Stromal cell of bone marrow (primary cell): ENCODE results near the gene PRRT4.

Experiments
- DNase-seq: peaks from one replicate; pipeline ENCODE4 v3.0.0-alpha.2; 2012; ENCODE audit warnings: low read depth

Gene PRRT4

GRCh38 chr7:128361411-128362379 lies at the start of gene PRRT4:
TSS of gene PRRT4 (minus strand) at chr7:128361690.
- DNase-seq = no peak

- DNase-seq = no peak
These were observed 48.9 kb upstream of the PRRT4 start for GRCh38 chr7:128410451-128410753.

GRCh38 chr7:128409596-128410450 lies 48.3 kb upstream of the PRRT4 start, which contains the start of gene IMPDH1:
TSS of gene IMPDH1 (minus strand) at chr7:128409982. CDS start at chr7:128409901, 81 bp downstream.
- peak; percentile 60 for DNase-seq

- DNase-seq = no peak
These were observed 47.5 kb upstream of the PRRT4 start for GRCh38 chr7:128408709-128409595.

GRCh38 chr7:128407751-128408708 lies 46.5 kb upstream of the PRRT4 start:
- no peak for DNase-seq

- no peak for DNase-seq
These were observed 45.7 kb upstream of the PRRT4 start for GRCh38 chr7:128407233-128407589.

- DNase-seq = no peak
These were observed 45.1 kb upstream of the PRRT4 start for GRCh38 chr7:128406314-128407232.

GRCh38 chr7:128405471-128406313 lies 44.2 kb upstream of the PRRT4 start:
- no peak for DNase-seq

GRCh38 chr7:128404886-128405470 lies 43.5 kb upstream of the PRRT4 start:
- DNase-seq = no peak

- no peak for DNase-seq
These were observed 42.7 kb upstream of the PRRT4 start for GRCh38 chr7:128404143-128404681.

GRCh38 chr7:128403676-128404075 lies 42.2 kb upstream of the PRRT4 start:
- no peak for DNase-seq

- no peak for DNase-seq
These were observed 40.9 kb upstream of the PRRT4 start for GRCh38 chr7:128402356-128402755.

- no peak for DNase-seq
These were observed 39.1 kb upstream of the PRRT4 start for GRCh38 chr7:128400566-128400965.

- no peak for DNase-seq
These were observed 38.5 kb upstream of the PRRT4 start for GRCh38 chr7:128399991-128400390.

GRCh38 chr7:128398841-128399135 lies 37.3 kb upstream of the PRRT4 start:
- no peak for DNase-seq

GRCh38 chr7:128398016-128398840 lies 36.7 kb upstream of the PRRT4 start:
- DNase-seq = no peak

- DNase-seq = no peak
These were observed 34.9 kb upstream of the PRRT4 start for GRCh38 chr7:128396357-128396756.
